Uterus (tissue), 2 donors: ENCODE data around the gene DYNC2H1.

Experiments
- POLR2A ChIP-seq, 2 donors: fragments of 450-650 bp; IDR thresholded peaks; one replicate each; pipeline ENCODE4 v1.6.1; 2016; ENCODE audit warnings: antibody characterized with exemption in 2 of 2, mild to moderate bottlenecking in 1 of 2, moderate library complexity in 1 of 2
- TF ChIP-seq, protein P1 (sequence below), 4 experiments: fragments of 200-600 bp in 2 of 4; fragments of 450-650 bp in 2 of 4; sonication (generic) in 2 of 4; IDR thresholded peaks; one replicate each; pipeline ENCODE4 v1.5.1; 2016 to 2019; ENCODE audit warnings: antibody characterized with exemption in 4 of 4, mild to moderate bottlenecking in 2 of 4, moderate library complexity in 1 of 4

- TF ChIP-seq, protein P1, sequence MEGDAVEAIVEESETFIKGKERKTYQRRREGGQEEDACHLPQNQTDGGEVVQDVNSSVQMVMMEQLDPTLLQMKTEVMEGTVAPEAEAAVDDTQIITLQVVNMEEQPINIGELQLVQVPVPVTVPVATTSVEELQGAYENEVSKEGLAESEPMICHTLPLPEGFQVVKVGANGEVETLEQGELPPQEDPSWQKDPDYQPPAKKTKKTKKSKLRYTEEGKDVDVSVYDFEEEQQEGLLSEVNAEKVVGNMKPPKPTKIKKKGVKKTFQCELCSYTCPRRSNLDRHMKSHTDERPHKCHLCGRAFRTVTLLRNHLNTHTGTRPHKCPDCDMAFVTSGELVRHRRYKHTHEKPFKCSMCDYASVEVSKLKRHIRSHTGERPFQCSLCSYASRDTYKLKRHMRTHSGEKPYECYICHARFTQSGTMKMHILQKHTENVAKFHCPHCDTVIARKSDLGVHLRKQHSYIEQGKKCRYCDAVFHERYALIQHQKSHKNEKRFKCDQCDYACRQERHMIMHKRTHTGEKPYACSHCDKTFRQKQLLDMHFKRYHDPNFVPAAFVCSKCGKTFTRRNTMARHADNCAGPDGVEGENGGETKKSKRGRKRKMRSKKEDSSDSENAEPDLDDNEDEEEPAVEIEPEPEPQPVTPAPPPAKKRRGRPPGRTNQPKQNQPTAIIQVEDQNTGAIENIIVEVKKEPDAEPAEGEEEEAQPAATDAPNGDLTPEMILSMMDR (IDR thresholded peaks at IDR 0.05), result no peak
- no peak for TF ChIP-seq POLR2A (IDR thresholded peaks at IDR 0.05)
These were observed 132.3 kb downstream of the DYNC2H1 start for GRCh38 chr11:103241574-103241973.
